ENCODE measurements around the gene OR7G3. TPM values are rescaled to one million over a fixed set of nuclear protein-coding genes. Genes with fewer than 3 reads are reported as not detected.

Gene OR7G3
- total RNA-seq, 1 donor from 2014 or later: not detected

DNA sequence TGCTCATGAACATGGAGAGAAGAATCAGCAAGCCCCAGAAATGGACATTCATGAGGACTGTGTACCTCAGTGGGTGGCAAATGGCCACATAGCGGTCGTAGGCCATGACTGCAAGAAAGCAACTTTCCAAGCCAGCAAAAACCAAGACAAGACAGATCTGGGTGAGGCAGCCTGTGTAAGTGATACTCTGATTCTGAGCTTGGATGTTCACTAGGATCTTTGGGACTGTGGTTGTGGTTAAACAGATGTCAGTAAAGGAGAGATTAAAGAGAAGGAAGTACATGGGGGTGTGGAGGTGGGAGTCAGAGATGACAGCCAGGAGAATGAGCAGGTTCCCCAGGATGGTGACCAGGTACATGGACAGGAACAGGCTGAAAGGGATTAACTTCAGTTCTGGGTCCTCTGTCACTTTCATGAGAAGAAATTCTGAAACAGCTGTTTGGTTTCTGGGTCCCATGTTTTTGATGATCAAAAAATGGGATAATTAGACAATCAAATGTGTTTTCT is 11.4 kb downstream of the OR7G3 start, which contains the start of gene OR7G1:
OR7G1 (minus strand) TSS at position 457 of the 507 bp plus-strand sequence; CDS start at position 457, 0 bp downstream.
- DNase-seq (ENCODE audit: low spot score): no peak
- no peak for ATAC-seq
- intact Hi-C loops (cut with DNase I): no loop called here

DNA sequence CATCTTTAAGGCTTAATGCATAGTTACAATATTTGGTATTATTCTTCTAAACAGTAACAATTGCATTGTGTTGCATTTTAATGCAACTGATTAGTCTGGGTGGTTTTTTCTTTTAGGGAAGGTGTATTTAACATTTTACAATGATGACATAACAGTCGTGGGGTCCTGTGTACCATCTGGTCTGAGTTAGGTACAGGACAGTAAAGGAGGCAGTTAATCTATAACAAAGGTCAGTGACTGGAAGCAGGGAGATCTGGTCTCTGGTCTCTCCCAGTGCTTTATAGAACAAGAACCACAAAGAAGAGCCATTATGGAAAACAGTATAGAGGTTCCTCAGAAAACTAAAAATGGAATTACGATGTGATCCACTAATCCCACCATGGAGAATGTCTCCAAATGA is 16.8 kb downstream of the OR7G3 start:
- no peak for ATAC-seq
- DNase-seq (ENCODE audit: low spot score): no peak
- intact Hi-C loops (cut with DNase I): loop anchor here (5.0 kb wide), 1 partner anchor 1198 kb away; the partner anchor contains the start of gene TGFBR3L

DNA sequence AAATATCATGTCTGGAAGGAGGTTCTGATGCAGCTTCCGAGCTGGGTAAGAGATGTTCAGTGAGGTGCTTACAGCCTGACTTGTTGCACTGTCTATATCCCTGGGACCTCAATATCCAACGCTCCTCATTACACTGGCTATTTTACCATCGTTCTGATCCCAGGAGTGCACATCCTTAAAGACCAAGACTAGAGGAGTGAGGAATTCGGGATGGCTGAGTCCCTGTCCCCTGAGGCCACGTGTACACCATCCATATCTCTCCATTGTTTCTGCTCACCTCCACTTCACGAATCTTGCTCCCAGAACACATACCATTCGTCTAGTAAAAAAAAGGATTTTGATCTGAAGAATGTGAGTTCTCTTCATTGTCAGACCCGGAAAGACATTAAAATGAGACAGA is 19.4 kb downstream of the OR7G3 start, which contains the start of gene OR7G2:
OR7G2 (minus strand) TSS at position 101 of the 400 bp plus-strand sequence. CDS start 4,232 bp downstream, outside the sequence.
- intact Hi-C loops (cut with DNase I): loop anchor here (5.0 kb wide), 1 partner anchor 1195 kb away; the partner anchor contains the start of gene TGFBR3L
- DNase-seq (ENCODE audit: low spot score): no peak
- no peak for ATAC-seq

DNA sequence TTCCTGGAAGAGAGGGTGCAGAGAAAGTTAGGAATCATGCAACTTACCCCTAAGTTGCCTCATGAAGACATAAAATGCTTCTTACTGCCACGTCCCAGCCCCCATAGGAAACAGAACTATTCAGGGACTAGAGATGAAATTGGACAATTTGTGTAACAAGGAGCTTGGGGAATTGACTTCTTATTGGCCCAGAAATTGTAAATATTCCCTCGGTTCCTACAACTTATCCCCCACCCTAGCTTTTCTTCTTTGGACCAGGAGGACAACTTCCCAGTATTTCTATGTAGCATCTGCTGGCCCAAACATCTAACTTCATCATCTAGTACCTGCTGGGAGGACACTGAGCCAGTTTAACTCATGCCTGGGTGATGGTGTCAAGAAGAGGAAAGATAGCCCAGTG is 40.0 kb downstream of the OR7G3 start, which contains the start of gene OR1M1:
OR1M1 (plus strand) TSS at position 301 of the 400 bp plus-strand sequence. CDS start 6,184 bp downstream, outside the sequence.
- no peak for ATAC-seq
- intact Hi-C loops (cut with DNase I): no loop called here

DNA sequence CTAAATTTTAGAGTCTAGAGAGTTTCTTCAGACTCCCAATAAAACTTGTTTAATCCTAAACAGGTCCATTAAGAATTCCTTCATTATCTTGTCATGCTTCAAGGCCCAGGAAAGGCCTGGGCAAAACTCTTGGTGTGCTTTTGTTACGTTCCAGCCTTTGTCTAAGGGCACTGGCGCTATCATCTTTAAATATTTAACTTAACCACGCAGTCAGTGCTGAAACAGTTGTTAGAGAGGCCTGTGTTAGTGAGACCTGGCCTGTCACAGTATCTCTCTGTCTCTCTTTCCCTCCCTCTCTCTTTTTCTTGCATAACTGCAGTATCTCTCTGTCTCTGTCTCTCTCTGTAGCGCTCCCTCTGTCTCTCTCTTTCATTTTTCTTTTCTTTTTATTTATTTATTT is 48.1 kb downstream of the OR7G3 start:
- no peak for DNase-seq (ENCODE audit: low spot score)
- intact Hi-C loops (cut with DNase I): loop anchor here (10.0 kb wide), 1 partner anchor 424 kb away; no protein-coding TSS in a partner anchor
- no peak for ATAC-seq

More for the DNA sequence above, 40.0 kb downstream of the OR7G3 start, which contains the start of gene OR1M1:
- no peak for DNase-seq (ENCODE audit: low spot score)

DNA sequence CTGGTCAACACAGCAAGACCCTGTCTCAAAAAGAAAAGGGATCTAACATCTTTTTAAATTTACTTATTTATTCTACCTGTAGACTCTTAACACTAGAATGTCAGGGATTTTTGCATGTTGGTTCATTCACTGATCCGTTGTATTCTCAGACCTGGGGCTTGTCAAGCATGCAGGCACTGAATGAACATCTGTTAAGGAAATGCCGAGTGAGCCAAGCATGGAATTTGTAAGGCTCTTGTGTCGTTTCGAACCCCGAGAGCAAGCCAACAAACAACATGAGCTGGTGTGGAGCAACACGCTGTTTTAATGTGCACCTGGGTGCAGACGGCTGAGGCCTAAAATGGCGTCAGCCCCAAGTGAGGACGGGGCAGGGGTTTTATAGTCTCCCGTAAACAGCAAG is 49.8 kb downstream of the OR7G3 start:
- ATAC-seq: no peak
- no peak for DNase-seq (ENCODE audit: low spot score)
- intact Hi-C loops (cut with DNase I): loop anchor here (10.0 kb wide), 1 partner anchor 422 kb away; no protein-coding TSS in a partner anchor

Other genes with a start within 250 kb of the OR7G3 start
- gene MUC16, start 116.5 kb downstream of the OR7G3 start, total RNA-seq: 1.3 TPM
- gene OR1M1, start 39.9 kb downstream of the OR7G3 start, total RNA-seq: not detected
- not detected for gene OR7G2, start 19.5 kb downstream of the OR7G3 start, total RNA-seq
- gene OR7G1, start 11.2 kb downstream of the OR7G3 start, total RNA-seq: not detected
- gene ZNF317, start 13.4 kb upstream of the OR7G3 start, total RNA-seq: 27.6 TPM
- not detected for gene OR7D2, start 52.0 kb upstream of the OR7G3 start, total RNA-seq
- gene OR7D4, start 92.6 kb upstream of the OR7G3 start, total RNA-seq: not detected
- gene OR7E24, start 124.0 kb upstream of the OR7G3 start, total RNA-seq: not detected
- 10.7 TPM for gene ZNF699, start 182.9 kb upstream of the OR7G3 start, total RNA-seq
- gene ZNF559, start 197.2 kb upstream of the OR7G3 start, total RNA-seq: 45.6 TPM
- gene ZNF177, start 236.1 kb upstream of the OR7G3 start, total RNA-seq: 6.2 TPM

Measured in sciatic nerve (tissue), 2 donors.